Measurements from ENCODE around the gene KCND3. TPM values are rescaled to one million over a fixed set of nuclear protein-coding genes. Genes with fewer than 3 reads are reported as not detected.

KCND3 gene
- total RNA-seq, 4 donors from 2014 or later, result 2.4 to 6.0 (median 3.9) TPM

DNA sequence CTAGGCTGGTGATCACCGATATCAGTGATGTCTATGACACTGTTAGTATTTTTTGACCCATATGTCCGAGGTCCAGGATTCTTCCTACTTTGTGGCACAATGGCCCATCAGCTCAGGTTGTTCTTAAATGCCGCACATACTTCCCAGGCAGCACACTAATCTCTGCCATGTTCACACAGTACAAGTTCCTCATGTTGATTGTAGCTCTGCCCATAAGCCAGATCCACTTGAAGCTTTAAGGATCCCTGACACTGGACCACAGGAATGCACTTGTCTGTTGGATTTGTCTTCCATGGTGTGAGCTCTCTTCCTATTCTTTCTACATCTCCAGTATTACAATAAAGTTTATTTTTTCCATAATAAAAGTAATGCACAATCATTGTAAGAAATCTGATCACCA, 164.3 kb downstream of the KCND3 start:
- H3K36me3 ChIP-seq, result no peaks in the 10 kb centered on the region
- H3K9me3 ChIP-seq, result no peaks in the 10 kb centered on the region
- no peak for DNase-seq
- no peak overlapping the region for H3K27ac ChIP-seq
- no peaks in the 10 kb centered on the region for H3K4me1 ChIP-seq
- no peak overlapping the region for H3K4me3 ChIP-seq
- 80 to 84% methylated on average over 3 of the region's 3 CpGs for WGBS, 2 donors
- peaks cover 0 to 4% (median 0%) of the 10 kb centered on the region in 4 donors for H3K27me3 ChIP-seq
- intact Hi-C loops (cut with DNase I), result no loop called here
- TF ChIP-seq, protein P1, sequence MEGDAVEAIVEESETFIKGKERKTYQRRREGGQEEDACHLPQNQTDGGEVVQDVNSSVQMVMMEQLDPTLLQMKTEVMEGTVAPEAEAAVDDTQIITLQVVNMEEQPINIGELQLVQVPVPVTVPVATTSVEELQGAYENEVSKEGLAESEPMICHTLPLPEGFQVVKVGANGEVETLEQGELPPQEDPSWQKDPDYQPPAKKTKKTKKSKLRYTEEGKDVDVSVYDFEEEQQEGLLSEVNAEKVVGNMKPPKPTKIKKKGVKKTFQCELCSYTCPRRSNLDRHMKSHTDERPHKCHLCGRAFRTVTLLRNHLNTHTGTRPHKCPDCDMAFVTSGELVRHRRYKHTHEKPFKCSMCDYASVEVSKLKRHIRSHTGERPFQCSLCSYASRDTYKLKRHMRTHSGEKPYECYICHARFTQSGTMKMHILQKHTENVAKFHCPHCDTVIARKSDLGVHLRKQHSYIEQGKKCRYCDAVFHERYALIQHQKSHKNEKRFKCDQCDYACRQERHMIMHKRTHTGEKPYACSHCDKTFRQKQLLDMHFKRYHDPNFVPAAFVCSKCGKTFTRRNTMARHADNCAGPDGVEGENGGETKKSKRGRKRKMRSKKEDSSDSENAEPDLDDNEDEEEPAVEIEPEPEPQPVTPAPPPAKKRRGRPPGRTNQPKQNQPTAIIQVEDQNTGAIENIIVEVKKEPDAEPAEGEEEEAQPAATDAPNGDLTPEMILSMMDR (IDR thresholded peaks at IDR 0.05), result no peak
- no peak for TF ChIP-seq POLR2A (IDR thresholded peaks at IDR 0.05)

DNA sequence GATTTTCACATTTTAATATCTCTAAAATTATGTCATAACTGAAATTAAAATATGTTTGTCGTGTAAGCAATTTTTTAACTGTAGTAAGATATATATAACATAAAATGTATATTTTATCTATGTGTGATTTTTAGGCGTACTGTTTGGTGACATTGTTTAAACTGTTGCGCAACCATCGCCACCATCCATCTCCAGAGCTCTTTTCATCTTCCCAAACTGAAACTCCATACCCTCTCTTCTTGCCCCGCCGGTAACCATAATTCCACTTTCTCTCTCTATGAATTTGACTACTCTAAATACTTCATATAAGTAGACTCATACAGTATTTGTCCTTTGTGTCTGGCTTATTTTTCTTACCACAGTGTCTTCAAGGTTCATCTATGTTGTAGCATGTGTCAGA, 167.3 kb downstream of the KCND3 start:
- Histone ChIP-seq H3K27ac (no peak overlapping the region), H3K4me1 (no peaks in the 10 kb centered on the region), H3K4me3 (no peak overlapping the region), H3K36me3 (no peaks in the 10 kb centered on the region), H3K27me3 (peaks cover 0 to 4% (median 0%) of the 10 kb centered on the region in 4 donors), H3K9me3 (no peaks in the 10 kb centered on the region)
- no peak for DNase-seq
- TF ChIP-seq, protein P1 (IDR thresholded peaks at IDR 0.05), result no peak
- TF ChIP-seq POLR2A (IDR thresholded peaks at IDR 0.05), result no peak
- intact Hi-C loops (cut with DNase I), result no loop called here
- 92 to 94% methylated on average over 6 of the region's 6 CpGs for WGBS, 2 donors

DNA sequence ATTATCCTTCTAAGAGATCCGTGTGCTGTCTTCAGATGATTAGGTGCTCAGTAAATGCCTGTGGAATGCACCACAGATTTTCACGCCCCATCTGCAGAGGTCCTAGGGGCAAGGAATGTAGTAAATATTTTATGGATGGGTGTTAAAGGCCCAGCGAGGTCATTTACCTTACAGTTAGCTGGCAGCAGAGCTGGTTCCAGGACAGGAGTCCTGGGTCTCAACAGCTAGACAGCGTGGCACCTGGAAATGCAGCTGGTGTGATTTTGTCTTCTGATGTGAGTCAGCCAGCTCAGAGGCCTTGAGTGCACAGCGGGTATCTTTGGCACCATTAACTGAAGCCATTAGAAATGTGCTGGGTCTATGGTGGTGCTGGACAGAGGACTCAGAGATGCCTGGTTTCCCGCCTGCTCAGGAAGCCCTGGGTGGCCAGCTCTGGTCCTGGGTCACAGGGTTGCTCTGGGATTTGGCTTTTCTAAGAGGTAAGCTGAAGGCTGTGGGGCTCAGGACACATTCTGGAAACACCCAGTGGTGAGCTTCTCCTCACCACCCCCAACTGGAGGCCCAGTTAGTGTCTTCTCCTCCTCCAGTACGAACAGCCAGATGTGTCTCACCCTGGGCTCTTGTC, 168.2 kb downstream of the KCND3 start:
- H3K36me3 ChIP-seq, result no peaks in the 10 kb centered on the region
- H3K4me3 ChIP-seq, result no peak overlapping the region
- H3K27me3 ChIP-seq, result no peaks in the 10 kb centered on the region
- WGBS, 2 donors, result 83 to 85% methylated on average over 1 to 4 of the region's 7 CpGs
- no peak overlapping the region for H3K27ac ChIP-seq
- no peaks in the 10 kb centered on the region for H3K4me1 ChIP-seq
- no peak for DNase-seq
- intact Hi-C loops (cut with DNase I), result no loop called here
- no peaks in the 10 kb centered on the region for H3K9me3 ChIP-seq
- TF ChIP-seq POLR2A (IDR thresholded peaks at IDR 0.05), result no peak
- TF ChIP-seq, protein P1 (IDR thresholded peaks at IDR 0.05), result no peak

DNA sequence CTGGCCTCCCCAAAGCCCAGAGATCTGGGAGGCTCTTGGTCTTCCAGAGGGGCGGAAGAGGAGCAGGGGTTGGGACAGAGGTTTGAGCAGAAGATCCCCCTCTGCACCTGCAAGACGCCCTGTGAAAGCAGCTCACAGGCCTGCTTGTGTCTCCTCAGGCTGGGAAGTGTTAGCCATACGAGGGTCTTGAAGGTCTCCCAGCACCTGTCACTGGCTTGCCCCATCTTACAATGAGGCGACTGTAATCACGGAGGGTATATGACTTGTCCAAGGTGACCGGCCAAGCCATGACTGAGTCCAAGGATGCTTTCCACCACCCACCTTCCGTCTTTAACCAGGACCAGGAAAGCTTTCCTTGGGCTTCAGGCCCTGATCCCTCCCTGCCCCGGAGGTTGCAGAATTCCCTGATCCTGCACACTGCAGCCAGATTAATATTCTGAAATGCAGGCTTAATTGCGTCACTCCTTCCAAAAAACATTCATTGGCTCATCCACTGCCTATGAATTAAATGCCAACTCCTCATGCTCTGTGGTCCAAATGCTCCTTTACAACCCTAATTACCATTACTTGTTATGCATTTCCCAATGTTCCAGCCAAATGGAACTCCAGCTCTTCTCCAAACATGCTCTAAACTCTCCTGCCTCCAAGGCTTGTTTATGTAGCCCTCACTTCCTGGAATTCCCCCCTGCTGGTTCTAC, 169.8 kb downstream of the KCND3 start:
- H3K27me3 ChIP-seq, result no peaks in the 10 kb centered on the region
- H3K9me3 ChIP-seq, result no peaks in the 10 kb centered on the region
- DNase-seq, result no peak
- H3K36me3 ChIP-seq, result no peaks in the 10 kb centered on the region
- intact Hi-C loops (cut with DNase I), result no loop called here
- no peak overlapping the region for H3K27ac ChIP-seq
- WGBS, 2 donors, result 65 to 79% methylated on average over 6 to 7 of the region's 9 CpGs
- no peaks in the 10 kb centered on the region for H3K4me1 ChIP-seq
- TF ChIP-seq POLR2A (IDR thresholded peaks at IDR 0.05), result no peak
- TF ChIP-seq, protein P1 (IDR thresholded peaks at IDR 0.05), result no peak
- no peak overlapping the region for H3K4me3 ChIP-seq

DNA sequence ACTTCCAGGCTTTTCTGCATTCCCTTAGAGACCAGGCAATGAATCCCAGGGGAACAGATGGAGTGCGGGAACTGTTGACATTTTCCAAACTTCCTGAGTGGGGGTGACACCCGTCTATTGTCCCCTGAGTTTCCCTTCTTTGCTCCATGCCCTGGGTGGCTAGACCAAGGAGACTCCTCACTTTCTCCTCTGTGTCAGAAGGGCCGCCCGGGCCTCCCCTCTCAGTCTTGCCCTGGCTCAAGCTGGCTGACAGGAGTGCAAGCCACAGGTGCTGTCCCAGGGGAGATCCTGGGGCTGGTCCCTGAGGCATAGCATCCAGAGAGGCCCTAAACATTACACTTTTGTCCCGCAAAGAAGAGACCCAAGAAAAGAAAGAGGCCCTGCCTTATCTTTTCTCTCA, 170.9 kb downstream of the KCND3 start:
- Histone ChIP-seq H3K36me3 (no peaks in the 10 kb centered on the region), H3K4me1 (no peaks in the 10 kb centered on the region), H3K4me3 (no peak overlapping the region), H3K27ac (no peak overlapping the region), H3K27me3 (no peaks in the 10 kb centered on the region), H3K9me3 (no peaks in the 10 kb centered on the region)
- no peak for DNase-seq
- intact Hi-C loops (cut with DNase I), result no loop called here
- WGBS, 2 donors, result 89 to 91% methylated on average over 4 to 5 of the region's 5 CpGs
- TF ChIP-seq POLR2A (IDR thresholded peaks at IDR 0.05), result no peak
- TF ChIP-seq, protein P1 (IDR thresholded peaks at IDR 0.05), result no peak
